Tibial nerve (tissue), 3 donors: ENCODE results near the gene FAM78A.

Source experiments
- POLR2A ChIP-seq, 2 donors: fragments of 450-650 bp; IDR thresholded peaks; one replicate each; pipeline ENCODE4 v1.6.1; 2017; ENCODE audit warnings: antibody characterized with exemption in 2 of 2, mild to moderate bottlenecking in 2 of 2, moderate library complexity in 2 of 2
- TF ChIP-seq, protein P1 (sequence below), 5 experiments: fragments of 200-600 bp in 3 of 5; fragments of 450-650 bp in 2 of 5; sonication (generic) in 3 of 5; IDR thresholded peaks; one replicate each; pipeline ENCODE4 v1.5.1; 2016 to 2019; ENCODE audit warnings: antibody characterized with exemption in 5 of 5, mild to moderate bottlenecking in 3 of 5, moderate library complexity in 2 of 5

GRCh38 chr9:131288217-131288616 lies 11.9 kb upstream of the FAM78A start:
- TF ChIP-seq, protein P1, sequence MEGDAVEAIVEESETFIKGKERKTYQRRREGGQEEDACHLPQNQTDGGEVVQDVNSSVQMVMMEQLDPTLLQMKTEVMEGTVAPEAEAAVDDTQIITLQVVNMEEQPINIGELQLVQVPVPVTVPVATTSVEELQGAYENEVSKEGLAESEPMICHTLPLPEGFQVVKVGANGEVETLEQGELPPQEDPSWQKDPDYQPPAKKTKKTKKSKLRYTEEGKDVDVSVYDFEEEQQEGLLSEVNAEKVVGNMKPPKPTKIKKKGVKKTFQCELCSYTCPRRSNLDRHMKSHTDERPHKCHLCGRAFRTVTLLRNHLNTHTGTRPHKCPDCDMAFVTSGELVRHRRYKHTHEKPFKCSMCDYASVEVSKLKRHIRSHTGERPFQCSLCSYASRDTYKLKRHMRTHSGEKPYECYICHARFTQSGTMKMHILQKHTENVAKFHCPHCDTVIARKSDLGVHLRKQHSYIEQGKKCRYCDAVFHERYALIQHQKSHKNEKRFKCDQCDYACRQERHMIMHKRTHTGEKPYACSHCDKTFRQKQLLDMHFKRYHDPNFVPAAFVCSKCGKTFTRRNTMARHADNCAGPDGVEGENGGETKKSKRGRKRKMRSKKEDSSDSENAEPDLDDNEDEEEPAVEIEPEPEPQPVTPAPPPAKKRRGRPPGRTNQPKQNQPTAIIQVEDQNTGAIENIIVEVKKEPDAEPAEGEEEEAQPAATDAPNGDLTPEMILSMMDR (IDR thresholded peaks at IDR 0.05): no peak
- TF ChIP-seq POLR2A (IDR thresholded peaks at IDR 0.05): no peak
